Brain microvascular endothelial cell (primary cell): ENCODE data around the gene APOBEC3B.
"Not testable (repeated sequence)": the region's sequence is repeated elsewhere in the genome, so short reads cannot be mapped to it uniquely, and the experiment has no call there.

Source experiments
- DNase-seq: peaks from one replicate; pipeline ENCODE4 v3.0.0-alpha.2; 2020
- H3K27ac ChIP-seq: fragments of 250-450 bp; sonication (Bioruptor Pico); 2 replicates; pipeline ENCODE4 v1.5.1; 2020; ENCODE audit warnings: mild to moderate bottlenecking, moderate library complexity
- H3K27me3 ChIP-seq: fragments of 250-450 bp; sonication (Bioruptor Pico); replicated peaks from 2 replicates; pipeline ENCODE4 v1.5.1; 2020; ENCODE audit warnings: mild to moderate bottlenecking
- H3K36me3 ChIP-seq: fragments of 250-450 bp; sonication (Bioruptor Pico); replicated peaks from 2 replicates; pipeline ENCODE4 v1.5.1; 2020; ENCODE audit warnings: mild to moderate bottlenecking
- H3K4me3 ChIP-seq: 2 replicates; pipeline ENCODE4 v1.5.1; 2011; ENCODE audit warnings: low read depth, mild to moderate bottlenecking, control low read depth, low read length, moderate library complexity
- in situ Hi-C: cut with HindIII; loops from 2 replicates; pipeline ENCODE4 v1.10.0; 2017; ENCODE audit warnings: low sequenced_read_pairs, low pct_ligation_motif_present
- TF ChIP-seq, protein P1 (sequence below): IDR thresholded peaks from 2 replicates; pipeline ENCODE4 v1.5.1; 2011; ENCODE audit warnings: low read depth, mild to moderate bottlenecking, moderate library complexity, low read length, control low read depth, inconsistent platforms; ENCODE audit errors: missing control alignments

Gene APOBEC3B

DNA sequence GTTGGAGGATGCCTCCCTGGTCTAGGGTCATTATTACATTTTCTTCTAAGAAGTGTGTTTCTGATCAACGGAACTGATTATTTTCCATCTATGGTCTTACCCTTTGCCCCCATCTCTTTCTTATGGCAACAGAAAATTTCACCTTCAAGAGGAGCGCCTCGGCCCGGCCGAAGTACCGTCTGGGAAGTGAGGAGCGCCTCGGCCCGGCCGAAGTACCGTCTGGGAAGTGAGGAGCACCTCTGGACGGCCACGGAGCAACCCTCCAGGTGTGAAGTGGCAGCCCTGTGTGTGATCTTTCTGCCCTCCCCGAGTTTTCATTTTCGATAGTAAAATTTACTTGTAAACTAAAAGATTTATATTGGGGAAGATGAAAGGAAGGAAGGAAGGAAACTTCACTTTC, 28.8 kb downstream of the APOBEC3B start:
- H3K36me3 ChIP-seq: no peaks in the 10 kb centered on the region
- H3K27ac ChIP-seq: no peak overlapping the region
- TF ChIP-seq, protein P1, sequence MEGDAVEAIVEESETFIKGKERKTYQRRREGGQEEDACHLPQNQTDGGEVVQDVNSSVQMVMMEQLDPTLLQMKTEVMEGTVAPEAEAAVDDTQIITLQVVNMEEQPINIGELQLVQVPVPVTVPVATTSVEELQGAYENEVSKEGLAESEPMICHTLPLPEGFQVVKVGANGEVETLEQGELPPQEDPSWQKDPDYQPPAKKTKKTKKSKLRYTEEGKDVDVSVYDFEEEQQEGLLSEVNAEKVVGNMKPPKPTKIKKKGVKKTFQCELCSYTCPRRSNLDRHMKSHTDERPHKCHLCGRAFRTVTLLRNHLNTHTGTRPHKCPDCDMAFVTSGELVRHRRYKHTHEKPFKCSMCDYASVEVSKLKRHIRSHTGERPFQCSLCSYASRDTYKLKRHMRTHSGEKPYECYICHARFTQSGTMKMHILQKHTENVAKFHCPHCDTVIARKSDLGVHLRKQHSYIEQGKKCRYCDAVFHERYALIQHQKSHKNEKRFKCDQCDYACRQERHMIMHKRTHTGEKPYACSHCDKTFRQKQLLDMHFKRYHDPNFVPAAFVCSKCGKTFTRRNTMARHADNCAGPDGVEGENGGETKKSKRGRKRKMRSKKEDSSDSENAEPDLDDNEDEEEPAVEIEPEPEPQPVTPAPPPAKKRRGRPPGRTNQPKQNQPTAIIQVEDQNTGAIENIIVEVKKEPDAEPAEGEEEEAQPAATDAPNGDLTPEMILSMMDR: no peak
- no peaks in the 10 kb centered on the region for H3K27me3 ChIP-seq
- no peak overlapping the region for H3K4me3 ChIP-seq
- in situ Hi-C loops: no loop called here
- DNase-seq: no peak

GRCh38 chr22:39012533-39013511, 30.7 kb downstream of the APOBEC3B start:
- no peaks in the 10 kb centered on the region for H3K27me3 ChIP-seq
- no peaks in the 10 kb centered on the region for H3K36me3 ChIP-seq
- in situ Hi-C loops: no loop called here
- no peak overlapping the region for H3K27ac ChIP-seq
- TF ChIP-seq, protein P1: no peak
- no peak for DNase-seq
- H3K4me3 ChIP-seq: no peak overlapping the region

DNA sequence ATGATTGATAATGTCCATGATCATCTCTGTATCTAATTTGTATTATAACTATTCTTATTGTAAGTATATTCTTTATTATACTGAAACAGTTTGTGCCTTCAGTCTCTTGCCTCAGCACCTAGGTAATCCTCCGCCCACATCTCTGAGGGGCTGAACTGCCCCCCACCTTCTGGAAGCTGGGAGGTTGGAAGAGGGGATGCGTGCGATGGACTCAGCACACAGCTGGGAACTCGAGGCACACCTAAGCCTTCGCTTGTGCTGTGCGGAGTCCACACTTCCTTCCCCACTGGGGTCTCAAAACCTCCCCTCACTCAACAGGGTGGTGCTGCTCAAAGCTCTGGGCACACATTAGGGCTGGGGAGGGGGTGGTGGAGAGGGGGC, 31.4 kb downstream of the APOBEC3B start:
- in situ Hi-C loops, H3K36me3 ChIP-seq, H3K27ac ChIP-seq, DNase-seq, H3K27me3 ChIP-seq: not testable (repeated sequence)
- H3K4me3 ChIP-seq: peak overlapping the region; percentile 60

- DNase-seq: peak; percentile 87
- Histone ChIP-seq H3K36me3 (no peaks in the 10 kb centered on the region), H3K4me3 (peak within 1 kb of the TSS; percentile 60), H3K27ac (peak within 1 kb of the TSS; percentile 16), H3K27me3 (no peaks in the 10 kb centered on the region)
- TF ChIP-seq, protein P1: no peak
- in situ Hi-C loops: no loop called here
Observed at GRCh38 chr22:39013942-39014722, 32.0 kb downstream of the APOBEC3B start, which contains the start of gene APOBEC3C. Gene APOBEC3C (plus strand): TSS chr22:39014257. CDS start chr22:39014363, 106 bp downstream.

DNA sequence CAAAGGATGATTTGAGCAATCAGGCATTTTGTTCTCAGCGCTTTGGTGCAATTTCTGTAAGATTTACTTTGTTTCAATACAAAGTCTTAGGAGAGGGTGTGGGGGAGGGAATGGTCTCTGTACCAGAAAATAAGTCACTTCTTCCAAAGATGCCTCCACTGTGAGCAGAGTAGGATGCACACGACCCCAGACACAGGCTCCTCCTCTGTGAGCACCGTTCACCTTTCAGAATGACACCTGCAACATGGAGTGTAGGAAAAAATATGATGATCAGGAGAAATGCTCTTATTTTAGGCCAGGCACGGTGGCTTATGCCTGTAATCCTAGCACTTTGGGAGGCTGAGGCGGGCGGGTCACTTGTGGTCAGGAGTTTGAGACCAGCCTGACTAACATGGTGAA, 32.6 kb downstream of the APOBEC3B start:
- peak; percentile 5 for DNase-seq
- in situ Hi-C loops, H3K27me3 ChIP-seq, H3K36me3 ChIP-seq: not testable (repeated sequence)
- H3K4me3 ChIP-seq: peak overlapping the region; percentile 60
- peak overlapping the region; percentile 16 for H3K27ac ChIP-seq

DNA sequence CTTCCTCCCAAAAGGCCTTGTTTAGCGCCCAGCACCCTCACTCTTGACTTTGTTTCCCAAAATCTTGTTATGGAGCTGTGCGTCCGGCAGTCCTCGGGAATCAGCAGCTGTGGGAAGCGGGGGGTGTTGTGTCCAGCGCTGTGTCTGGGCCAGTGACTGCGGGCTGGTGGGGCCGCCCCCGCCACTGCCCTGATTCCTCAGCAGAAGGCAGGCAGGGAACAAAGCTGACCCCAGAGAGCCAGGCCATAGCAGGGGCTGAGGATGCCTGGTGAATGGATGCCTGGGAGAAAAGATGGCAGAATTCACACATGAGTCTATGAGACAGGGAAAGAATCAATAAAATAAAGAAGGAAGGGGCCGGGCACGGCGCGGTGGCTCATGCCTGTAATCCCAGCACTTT, 34.4 kb downstream of the APOBEC3B start:
- Histone ChIP-seq H3K36me3 (no peaks in the 10 kb centered on the region), H3K27ac (no peak overlapping the region), H3K4me3 (no peak overlapping the region), H3K27me3 (no peaks in the 10 kb centered on the region)
- DNase-seq: no peak
- in situ Hi-C loops: no loop called here
- TF ChIP-seq, protein P1: no peak
